HPDE6-E6E7 (cell line): ENCODE measurements around the gene ZBTB45.
A peak's percentile ranks its signal among the peaks of the same experiment; 100 is the strongest.

Experiments
- DNase-seq: peaks from one replicate; pipeline ENCODE4 v3.0.0; 2011; ENCODE audit warnings: missing footprints; ENCODE audit errors: extremely low spot score

The ZBTB45 gene

DNA sequence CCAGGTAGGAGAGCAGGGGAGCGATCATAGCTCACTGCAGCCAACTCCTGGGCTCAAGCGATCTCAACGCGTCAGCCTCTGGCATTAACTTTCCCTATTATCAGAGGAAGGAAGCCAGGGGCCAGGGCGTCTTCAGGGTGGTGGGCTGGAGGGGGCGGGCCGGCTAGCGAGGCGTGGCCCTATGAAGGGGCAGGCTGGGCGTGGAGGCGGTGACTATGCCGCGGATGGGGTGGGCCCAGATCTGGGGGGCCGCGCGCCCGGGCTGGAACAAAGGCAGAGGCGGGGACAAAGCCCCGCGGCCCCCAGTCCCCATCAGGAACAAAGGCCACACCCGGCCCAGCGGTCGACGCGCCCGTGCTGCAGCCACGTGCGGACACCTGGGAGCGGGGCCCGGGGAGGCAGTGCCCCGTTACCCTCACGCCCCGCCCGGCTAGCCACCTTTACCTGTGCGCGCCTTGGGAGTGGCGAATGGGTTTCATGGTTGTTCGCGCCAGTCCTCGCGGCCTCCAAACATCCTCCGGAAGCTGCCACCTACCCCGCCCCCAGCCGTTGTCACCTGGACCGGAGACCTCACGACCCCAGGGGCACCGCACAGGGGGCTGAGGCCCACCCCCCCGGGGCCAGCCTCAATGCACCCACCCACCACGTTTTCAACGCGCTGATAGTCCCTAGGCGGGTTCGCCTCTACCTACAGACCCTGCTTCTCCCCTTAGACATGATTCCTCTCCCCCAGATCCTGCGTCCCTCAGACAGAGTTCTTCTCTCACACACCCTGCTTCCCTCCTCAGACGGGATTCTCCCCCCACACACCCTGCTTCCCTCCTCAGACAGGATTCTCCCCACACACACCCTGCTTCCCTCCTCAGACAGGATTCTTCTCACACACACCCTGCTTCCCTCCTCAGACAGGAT is 18.9 kb upstream of the ZBTB45 start:
- DNase-seq: no peak

DNA sequence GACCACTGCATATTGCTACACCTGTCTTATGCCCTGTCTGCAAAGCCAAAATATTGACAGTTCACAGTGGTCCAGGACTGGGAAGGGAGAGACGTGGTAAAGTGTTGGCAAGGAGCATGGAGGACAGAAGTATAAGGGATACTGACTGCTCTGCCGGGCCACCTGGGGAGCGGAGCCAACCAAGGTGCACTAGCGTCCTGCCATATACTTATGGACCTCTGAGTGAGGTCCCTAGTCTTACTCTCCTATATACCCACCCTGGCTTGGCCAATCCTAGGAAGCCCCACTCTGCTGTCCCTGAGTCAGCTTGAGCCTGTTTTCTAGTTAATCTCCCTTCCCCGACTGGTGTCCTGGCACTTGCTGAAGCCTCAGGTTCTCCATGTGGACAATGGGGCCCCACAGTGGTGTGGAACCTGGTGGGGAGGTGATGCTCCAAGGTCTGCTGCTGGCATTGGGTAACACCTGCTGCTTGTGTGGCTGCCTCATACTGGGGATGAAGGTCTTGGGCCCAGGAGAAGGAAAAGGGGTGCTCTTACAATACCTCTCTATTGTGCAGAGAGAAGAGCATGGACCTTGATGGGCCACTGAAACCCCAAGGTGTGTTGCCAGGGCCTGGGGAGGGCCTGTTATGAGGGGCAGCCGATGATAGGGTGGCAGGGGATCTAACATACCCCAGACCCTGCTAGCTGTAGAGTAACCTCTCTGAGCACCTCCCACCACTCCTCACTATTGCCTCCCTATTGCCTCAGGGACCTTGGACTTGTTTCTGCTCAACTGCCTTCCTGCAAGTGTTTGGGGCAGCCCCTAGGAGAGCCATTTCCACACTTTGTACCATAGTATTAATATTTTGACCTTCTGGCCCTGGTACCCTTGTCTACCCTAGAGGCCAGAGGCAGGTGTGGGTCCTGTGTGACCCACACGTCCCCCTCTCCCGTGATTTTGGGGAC is 17.5 kb upstream of the ZBTB45 start:
- DNase-seq: no peak

DNA sequence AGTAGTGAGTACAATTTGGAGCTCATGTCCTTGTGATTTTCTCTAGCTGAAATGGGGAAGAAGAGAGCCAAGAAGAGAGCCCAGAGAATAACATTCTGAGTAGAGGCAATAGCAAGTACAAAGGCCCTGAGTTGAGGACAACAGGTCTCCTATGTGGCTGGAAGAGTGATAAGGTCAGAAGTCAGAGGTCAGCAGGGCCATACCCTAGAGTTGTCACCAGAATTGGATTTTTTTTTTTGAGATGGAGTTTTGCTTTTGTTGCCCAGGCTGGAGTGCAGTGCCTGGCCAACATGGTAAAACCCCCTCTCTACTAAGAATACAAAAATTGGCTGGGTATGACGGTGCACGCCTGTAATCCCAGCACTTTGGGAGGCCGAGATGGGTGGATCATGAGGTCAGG is 16.2 kb upstream of the ZBTB45 start:
- no peak for DNase-seq

DNA sequence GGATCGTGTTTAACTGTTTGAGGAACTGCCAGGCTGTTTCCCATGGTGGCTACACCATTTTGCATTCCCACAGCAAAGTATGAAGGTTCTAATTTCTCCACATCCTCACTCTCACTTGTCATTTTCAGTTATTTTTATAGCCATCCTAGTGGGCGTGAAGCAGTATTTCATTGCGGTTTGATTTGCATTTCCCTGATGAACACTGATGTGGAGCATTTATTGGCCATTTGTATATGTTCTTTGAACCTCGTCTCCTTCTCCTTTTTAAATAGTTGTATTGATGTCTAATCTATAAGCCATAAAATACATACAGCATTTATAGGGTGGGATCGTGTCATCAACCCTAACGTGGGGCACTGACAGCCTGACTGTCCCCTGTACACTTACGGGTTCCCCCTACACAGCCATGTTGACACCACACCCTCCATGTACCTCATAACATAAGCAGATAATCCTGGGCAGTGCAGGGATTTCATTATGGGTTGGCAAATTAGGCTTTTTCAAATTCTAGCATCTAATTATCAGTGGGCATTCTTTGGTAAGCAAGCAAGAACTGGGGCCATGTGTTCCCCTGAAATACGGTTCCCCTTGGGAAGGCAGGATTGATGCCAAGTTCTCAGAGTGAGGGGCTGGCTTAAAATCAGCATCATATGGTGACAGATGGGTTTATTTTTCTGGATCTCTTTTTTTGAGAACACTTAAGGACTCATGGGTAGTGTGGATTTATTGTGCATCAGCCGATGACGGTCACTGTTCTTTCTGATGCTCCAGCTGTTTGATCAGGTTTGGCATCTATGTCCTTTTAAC is 11.6 kb upstream of the ZBTB45 start:
- no peak for DNase-seq

DNA sequence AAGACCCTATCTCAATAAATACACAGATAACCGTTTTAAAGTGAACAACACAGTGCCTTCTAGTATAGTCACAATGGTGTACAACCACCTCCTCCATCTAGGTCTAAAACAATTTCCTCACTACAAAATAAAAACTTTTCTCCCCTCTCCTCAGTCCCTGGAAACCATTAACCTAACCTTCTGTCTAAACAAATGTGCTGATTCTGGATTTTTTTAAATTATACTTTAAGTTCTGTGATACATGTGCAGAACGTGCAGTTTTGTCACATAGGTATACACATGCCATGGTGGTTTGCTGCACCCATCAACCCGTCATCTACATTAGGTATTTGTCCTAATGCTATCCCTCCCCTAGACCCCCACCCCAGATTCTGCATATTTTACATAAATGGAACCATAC is 9.8 kb upstream of the ZBTB45 start:
- no peak for DNase-seq

DNA sequence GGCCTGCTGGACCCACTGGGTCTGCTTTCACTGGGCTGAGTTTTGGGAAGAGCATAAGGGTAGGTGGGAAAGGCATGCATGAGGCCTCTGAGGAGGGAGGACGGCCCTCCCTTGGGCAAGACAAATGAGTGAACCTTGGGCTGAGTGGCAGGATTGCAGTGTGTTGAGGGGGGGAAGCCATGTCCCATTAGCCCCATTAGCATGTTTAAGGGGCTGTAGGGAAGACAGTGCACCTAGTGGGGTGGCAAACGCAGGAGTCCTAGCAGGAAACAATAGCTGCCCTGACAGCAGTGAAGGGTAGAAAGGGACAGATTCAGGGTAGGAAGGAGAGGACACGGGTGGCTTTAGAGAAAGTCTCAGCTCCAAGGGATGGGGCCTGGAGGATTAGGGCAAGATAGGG is 3.1 kb upstream of the ZBTB45 start:
- no peak for DNase-seq

DNA sequence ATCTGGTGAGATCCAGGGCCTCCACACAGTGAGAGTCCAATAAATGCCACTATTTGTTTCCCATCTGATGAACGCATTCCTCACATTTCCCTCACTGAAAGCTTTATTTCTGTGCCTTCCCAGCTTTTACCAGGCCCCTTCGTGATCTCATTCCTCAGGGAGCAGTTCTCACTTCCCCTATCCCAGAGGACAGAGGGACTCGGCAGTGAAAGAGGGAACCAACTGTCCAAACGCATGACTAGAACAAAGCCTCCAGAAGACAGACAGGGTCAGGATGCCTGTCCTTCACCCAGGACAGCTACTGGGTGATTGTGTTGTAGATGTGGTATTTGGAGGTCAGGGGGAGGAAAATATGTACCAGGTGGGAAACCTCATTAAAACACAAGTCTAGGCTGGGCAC is 2.0 kb upstream of the ZBTB45 start:
- DNase-seq: no peak

DNA sequence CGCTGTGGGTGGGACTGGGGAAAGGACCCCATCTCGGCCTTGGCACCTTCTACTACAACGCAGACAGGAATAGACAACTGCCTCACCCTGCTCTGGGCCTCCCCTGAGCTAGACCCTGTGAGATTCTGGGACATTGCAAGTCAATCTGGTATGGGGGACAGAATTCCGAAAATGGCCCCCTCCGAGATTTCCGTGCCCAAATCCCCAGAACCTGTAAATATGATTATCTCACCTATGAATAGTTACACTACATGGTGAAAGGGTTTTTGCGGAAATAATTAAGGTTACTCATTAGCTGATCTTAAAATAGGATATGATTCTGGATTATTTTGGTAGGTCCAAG is 618 bp upstream of the ZBTB45 start:
- DNase-seq: no peak

DNA sequence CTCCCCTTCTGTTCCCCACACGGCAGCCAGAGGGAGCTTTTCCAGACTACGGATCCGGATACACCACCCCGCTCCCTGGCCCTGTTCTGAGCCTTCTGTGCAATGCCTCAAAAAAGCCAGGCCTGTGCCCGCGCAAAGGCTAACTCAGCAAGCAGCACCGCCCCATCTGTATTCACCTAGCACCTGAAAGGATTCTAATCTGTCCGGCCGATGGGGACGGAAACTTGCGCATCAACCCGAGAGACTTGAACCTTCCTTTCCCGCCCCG is 589 bp downstream of the ZBTB45 start:
- DNase-seq: peak; percentile 68

DNA sequence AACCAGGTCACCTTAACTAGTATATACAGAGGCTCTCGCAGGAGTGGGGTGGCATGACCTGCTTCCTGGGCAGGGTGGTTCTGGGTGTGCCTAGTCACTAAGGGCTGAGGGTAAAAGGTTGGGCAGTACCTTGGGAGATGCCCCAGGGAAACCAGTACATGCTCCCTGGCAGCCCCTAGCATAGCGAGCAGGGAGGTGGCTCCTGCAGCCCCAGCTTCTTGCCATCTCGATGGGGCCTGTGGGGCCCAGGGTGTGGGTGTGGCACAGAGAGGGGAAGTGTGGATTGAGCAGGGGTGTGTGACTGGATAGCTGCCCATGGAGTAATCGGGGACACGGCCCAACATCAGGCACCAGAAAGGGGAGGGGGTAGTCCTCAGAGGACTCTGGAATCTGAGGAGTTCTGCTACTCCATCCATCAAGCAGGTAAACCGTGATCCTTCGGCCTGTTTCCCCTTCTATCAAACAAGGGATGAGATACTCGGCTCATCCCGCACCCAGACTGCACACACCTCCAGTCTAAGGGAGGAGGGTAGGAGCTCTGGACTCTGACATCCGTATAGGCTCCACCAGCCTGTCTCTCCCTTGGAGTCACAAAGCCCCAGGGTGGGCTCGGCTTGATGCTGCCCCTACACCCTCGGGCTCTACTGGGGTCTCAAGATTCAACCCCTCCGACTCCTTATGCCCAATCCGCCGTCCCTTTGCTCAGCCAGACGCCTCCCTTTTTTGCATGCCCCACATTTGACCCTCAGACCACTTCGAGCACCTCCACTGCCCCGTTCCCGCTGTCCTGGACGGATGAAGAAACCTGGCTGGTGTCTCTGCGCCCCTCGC is 1.1 kb downstream of the ZBTB45 start:
- no peak for DNase-seq

DNA sequence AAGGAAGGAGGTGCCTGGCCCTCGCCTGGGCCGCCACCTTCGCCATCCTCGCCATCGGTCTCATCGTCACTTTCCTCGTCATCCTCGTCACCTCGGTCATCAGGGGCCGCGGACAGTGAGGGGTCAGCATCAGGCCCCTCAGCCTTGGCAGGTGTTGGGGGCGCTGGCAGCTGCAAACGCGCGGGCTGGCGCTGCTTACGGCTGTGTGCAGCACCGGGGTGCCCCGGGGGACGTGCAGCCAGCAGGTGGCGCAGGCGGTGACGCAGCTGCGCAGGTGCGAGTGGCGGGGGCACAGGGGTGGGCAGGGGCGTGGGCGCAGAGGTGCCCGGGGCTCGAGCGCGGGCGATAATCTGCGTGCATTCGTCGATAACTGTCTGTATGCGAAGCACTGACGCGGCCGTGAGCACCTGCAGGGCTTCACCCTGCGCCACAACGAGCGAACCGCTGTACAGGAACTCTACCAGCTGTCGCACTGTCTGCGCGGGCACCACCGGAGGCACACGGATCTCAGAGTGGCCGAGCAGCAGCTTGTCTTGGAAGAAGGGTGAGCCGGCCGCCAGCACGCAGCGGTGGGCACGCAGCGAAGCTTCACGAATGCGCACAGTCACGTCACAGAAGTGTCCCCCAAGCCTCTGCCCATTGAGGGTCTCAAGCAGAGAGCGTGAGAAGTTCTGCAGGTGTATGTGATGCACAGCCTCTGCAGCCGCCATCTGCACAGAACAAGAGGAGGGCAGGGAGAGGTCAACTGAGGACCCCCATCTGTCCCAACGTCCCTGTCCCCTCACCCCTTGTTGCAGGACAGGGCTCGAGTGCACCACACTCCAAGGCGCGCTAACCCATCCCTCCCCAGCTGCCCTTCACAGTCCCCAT is 2.4 kb downstream of the ZBTB45 start:
- DNase-seq: no peak

DNA sequence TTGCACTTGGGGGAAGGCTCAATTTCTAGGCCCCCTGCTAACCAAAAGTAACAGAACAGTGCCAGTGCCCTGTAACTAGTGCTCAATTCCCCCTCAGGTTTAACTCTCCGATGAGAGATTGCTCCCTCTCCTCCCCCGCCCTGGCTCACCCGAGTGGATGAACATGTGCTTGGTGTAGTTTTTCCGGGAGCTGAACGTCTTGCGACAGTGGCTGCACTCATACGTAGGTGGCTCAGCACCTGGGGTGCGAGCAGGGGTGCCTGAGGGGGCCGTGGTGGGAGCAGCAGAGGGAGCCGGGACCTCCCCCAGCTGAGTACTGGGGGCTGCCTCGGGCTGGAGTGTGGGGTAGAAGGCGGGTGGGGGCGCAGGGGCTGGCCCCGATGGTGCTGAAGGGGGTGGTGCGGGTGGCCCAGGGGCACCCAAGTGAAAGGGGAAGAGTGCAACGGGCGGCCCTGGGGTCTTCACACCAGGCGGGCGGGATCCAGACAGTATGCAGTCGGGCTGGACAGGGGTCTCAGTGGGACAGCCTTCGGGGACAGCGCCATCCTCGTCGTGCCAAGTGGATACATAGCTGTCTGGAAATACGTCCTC is 3.3 kb downstream of the ZBTB45 start:
- no peak for DNase-seq

DNA sequence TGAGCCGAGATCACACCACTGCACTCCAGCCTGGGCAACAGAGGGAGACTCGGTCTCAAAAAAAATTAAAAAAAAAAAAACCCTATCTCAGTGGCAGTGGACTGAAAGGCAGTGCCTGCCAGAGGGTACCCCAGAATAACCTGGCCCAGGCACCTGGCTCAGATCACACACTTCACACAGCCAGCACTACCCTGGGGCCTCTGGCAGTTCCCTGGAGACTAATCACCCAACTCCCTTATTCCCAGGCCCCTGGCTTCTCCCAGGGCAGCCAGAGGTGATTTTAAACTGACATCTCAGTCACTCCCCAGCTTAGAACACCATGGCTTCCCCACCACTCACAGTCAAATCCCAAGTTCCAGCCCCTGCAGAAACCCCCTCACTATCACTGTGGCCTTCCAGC is 4.4 kb downstream of the ZBTB45 start:
- DNase-seq: no peak

DNA sequence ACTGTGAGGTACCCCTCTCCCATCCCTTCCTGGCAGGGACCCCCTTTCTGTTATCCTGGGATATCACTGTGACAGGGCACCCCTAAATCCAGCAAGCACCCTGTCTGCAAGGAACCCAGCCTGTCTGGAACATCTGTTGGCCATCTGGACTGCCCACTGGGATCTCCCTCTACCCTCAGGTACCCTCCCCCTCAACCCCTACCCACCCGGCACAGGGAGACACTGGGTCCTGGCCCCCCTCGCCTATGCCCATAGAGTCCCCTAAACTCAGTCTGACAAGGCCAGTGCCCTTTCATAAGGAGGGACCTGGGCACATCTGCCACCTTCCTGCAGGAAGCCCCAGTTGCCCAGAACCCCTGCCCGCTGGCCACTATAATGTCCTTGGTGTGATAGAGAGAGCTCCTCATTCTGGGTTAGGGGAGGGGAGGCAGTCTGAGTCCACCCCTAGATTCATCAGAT is 5.0 kb downstream of the ZBTB45 start:
- no peak for DNase-seq

DNA sequence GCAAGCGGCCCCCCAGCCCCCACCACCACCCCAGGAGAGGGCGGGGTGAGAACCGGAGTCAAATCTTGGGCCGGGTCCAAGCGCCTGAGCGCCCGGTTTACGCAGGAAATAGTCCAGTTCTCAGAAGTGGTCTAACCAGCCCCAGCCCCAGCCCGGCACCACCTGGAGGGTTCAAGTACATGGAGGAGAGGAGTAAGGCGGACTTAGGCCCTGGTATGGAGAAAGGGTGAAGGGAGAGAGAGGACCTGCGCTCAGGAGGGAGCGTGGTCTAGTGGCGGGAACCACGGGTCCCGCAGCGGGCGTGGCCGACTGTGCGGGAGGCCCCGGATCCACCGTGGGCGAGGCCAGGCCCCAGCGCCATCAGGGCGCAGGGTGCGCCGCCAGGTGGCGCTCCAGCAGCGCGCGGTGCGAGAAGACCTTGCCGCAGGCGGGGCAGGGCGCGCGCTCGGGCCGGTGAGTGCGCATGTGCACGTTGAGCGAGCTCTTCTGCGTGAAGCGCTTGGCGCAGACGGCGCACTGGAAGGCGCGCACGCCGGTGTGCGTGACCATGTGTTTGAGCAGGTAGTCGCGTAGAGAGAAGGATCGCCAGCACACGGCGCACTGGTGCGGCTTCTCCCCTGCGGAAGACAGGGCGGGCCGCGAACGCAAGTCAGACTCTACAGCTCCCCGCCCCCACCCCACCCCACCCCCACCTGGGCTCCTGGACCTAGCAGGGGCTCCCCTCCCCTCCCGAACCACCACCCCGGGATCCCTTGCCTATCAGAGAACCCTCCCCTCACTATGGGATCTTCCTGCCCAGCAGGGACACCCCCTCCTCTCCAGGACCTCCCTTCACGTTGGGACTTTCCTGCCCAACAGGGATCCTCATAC is 5.7 kb downstream of the ZBTB45 start:
- DNase-seq: peak; percentile 84

DNA sequence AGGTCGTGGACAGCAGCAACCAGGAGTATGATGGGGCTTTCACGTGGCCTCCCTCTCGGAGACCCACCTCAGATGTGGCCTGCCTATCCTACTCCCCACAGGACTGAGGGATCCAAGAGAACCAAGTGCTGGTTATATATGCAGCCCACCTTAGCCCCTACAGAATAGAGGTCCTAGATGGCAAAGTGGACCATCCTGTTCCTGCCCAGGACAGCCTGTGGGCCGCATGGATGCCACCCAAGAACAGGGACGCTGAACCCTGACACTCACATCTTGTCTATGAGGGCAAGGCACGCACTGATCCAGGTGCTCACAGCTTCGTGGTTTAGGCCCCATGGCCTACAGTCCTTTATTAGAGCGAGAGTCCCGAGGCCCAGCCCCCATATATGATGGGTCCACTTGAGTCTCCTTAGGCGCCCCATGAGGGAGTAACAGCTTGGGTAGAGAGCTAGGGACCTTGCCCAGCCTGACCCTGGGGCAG is 6.4 kb downstream of the ZBTB45 start:
- DNase-seq: no peak

DNA sequence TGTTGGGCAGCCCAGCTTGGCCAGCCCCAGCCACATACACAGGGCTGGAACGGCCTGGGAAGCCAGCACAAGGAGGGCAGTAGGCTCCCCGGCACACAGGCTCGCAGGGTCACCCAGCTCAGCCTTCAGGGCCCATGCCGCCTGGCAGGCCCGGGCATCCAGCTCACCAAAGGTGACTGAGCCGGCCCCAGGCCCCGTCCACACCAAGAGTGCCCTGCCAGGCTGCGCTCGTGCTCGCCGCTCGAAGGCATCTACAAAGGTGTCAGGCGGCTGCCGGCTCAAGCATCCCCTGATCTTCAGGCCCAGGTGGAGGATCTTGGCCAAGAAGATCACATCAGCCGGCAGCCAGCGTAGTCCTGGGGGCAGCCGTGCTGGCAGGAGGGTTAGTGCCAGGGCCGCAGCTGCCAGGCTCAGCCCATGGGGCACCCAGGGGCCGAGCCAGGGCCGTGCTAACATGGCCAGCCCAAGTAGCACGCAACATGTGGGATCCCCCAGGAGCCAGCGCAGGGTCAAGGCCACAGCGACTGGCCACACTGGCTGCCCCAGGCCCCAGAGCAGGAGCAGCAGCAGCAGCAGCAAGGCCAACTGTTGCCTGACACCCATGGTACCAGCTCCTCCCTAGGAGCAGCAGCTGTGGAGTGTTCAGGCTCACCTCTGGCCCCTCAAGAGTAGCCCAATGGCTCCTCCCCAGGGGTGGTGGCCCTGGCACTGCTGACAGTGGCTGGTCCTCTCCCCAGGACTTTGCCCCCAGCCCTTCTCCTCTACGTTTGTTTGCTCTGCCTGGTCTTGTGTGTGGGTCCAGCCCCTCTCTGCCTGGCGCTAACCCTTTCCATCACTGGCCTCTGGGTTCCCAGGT is 8.0 kb downstream of the ZBTB45 start, which contains the start of gene SLC27A5:
Gene SLC27A5, minus strand, starts transcription at position 640 of the 856 bp plus-strand sequence. Its CDS starts 37 bp downstream, at position 603.
- DNase-seq: no peak
